ENCODE data around the gene RBM17.

Gene RBM17

GRCh38 chr10:6079044-6079443, 9.8 kb upstream of the RBM17 start:
- H3K9me3 ChIP-seq (replicated peaks in 1 of 11): peaks cover 0 to 13% (median 6%) of the 10 kb centered on the region in 11 experiments; a peak in 7 of 22 replicates
- H3K9ac ChIP-seq: no peak overlapping the region
- H3K4me2 ChIP-seq: no peak overlapping the region
- H3K27ac ChIP-seq: no peak overlapping the region
- no peaks in the 10 kb centered on the region for H3K36me3 ChIP-seq
- H3K4me3 ChIP-seq: no peak overlapping the region
- no peak for TF ChIP-seq Cebpa-rat (IDR thresholded peaks at IDR 0.05)
- peaks cover 0 to 22% (median 15%) of the 10 kb centered on the region in 10 experiments; a peak in 15 of 20 replicates for H3K4me1 ChIP-seq
- no peaks in the 10 kb centered on the region for H4K20me1 ChIP-seq
- no peaks in the 10 kb centered on the region for H3K27me3 ChIP-seq

GRCh38 chr10:6080417-6080973, 8.3 kb upstream of the RBM17 start:
- Histone ChIP-seq H3K36me3 (no peaks in the 10 kb centered on the region), H3K9ac (no peak overlapping the region), H4K20me1 (no peaks in the 10 kb centered on the region), H3K27me3 (no peaks in the 10 kb centered on the region), H3K27ac (no peak overlapping the region), H3K4me3 (no peak overlapping the region), H3K9me3 (replicated peaks in 1 of 11) (peaks cover 0 to 13% (median 6%) of the 10 kb centered on the region in 11 experiments; a peak in 7 of 22 replicates), H3K4me1 (peaks cover 0 to 16% (median 10%) of the 10 kb centered on the region in 10 experiments; a peak in 14 of 20 replicates), H3K4me2 (no peak overlapping the region)
- no peak for TF ChIP-seq Cebpa-rat (IDR thresholded peaks at IDR 0.05)

GRCh38 chr10:6082496-6083395, 6.1 kb upstream of the RBM17 start:
- peaks cover 0 to 13% (median 6%) of the 10 kb centered on the region in 11 experiments; a peak in 7 of 22 replicates for H3K9me3 ChIP-seq (replicated peaks in 1 of 11)
- no peaks in the 10 kb centered on the region for H4K20me1 ChIP-seq
- peak overlapping the region in 4 of 11 experiments; percentile 6 to 50 (median 32); a peak in 7 of 22 replicates for H3K4me2 ChIP-seq

GRCh38 chr10:6083523-6084475, 5.0 kb upstream of the RBM17 start:
- Histone ChIP-seq H3K36me3 (no peaks in the 10 kb centered on the region), H3K9ac (no peak overlapping the region), H3K4me2 (peak overlapping the region in 10 of 11 experiments; percentile 6 to 50 (median 19); a peak in 12 of 22 replicates), H4K20me1 (no peaks in the 10 kb centered on the region), H3K27ac (no peak overlapping the region), H3K9me3 (replicated peaks in 1 of 11) (peaks cover 0 to 13% (median 6%) of the 10 kb centered on the region in 11 experiments; a peak in 7 of 22 replicates), H3K4me1 (peaks cover 18 to 35% (median 27%) of the 10 kb centered on the region in 10 experiments; a peak in 19 of 20 replicates), H3K4me3 (no peak overlapping the region), H3K27me3 (no peaks in the 10 kb centered on the region)
- no peak for TF ChIP-seq Cebpa-rat (IDR thresholded peaks at IDR 0.05)

More at GRCh38 chr10:6082496-6083395, 6.1 kb upstream of the RBM17 start:
- H3K27me3 ChIP-seq: no peaks in the 10 kb centered on the region
- H3K36me3 ChIP-seq: no peaks in the 10 kb centered on the region
- no peak for TF ChIP-seq Cebpa-rat (IDR thresholded peaks at IDR 0.05)
- H3K9ac ChIP-seq: no peak overlapping the region
- no peak overlapping the region for H3K27ac ChIP-seq
- no peak overlapping the region for H3K4me3 ChIP-seq
- H3K4me1 ChIP-seq: peaks cover 13 to 28% (median 23%) of the 10 kb centered on the region in 10 experiments; a peak in 19 of 20 replicates

GRCh38 chr10:6086375-6087233, 2.2 kb upstream of the RBM17 start:
- Histone ChIP-seq H3K27me3 (no peaks in the 10 kb centered on the region), H3K4me3 (no peak overlapping the region), H3K9ac (no peak overlapping the region), H3K9me3 (replicated peaks in 1 of 11) (peaks cover 0 to 10% (median 4%) of the 10 kb centered on the region in 11 experiments; a peak in 7 of 22 replicates), H4K20me1 (peaks cover 22 to 27% (median 26%) of the 10 kb centered on the region in 11 experiments; a peak in 21 of 22 replicates), H3K4me1 (peaks cover 35 to 53% (median 43%) of the 10 kb centered on the region in 10 experiments), H3K27ac (peak overlapping the region in 1 of 11 experiments; percentile 9; a peak in 1 of 22 replicates), H3K36me3 (peaks cover 0 to 5% (median 0%) of the 10 kb centered on the region in 11 experiments; a peak in 1 of 22 replicates), H3K4me2 (peak overlapping the region; percentile 20 to 67 (median 40); a peak in 21 of 22 replicates)
- no peak for TF ChIP-seq Cebpa-rat (IDR thresholded peaks at IDR 0.05)

GRCh38 chr10:6089334-6090219, 743 bp downstream of the RBM17 start:
- peaks cover 51 to 57% (median 56%) of the 10 kb centered on the region in 11 experiments for H4K20me1 ChIP-seq
- H3K4me3 ChIP-seq: peak overlapping the region; percentile 87 to 99 (median 94)
- H3K4me1 ChIP-seq: peaks cover 50 to 67% (median 57%) of the 10 kb centered on the region in 10 experiments
- no peaks in the 10 kb centered on the region for H3K9me3 ChIP-seq (replicated peaks in 1 of 11)
- H3K27me3 ChIP-seq: no peaks in the 10 kb centered on the region
- H3K4me2 ChIP-seq: peak overlapping the region; percentile 84 to 98 (median 91)
- no peak for TF ChIP-seq Cebpa-rat (IDR thresholded peaks at IDR 0.05)
- H3K9ac ChIP-seq: peak overlapping the region; percentile 94 to 100 (median 99)
- peak overlapping the region; percentile 92 to 99 (median 96) for H3K27ac ChIP-seq
- peaks cover 0 to 18% (median 6%) of the 10 kb centered on the region in 11 experiments; a peak in 9 of 22 replicates for H3K36me3 ChIP-seq

- Histone ChIP-seq H3K27ac (peak overlapping the region in 2 of 11 experiments; percentile 25; a peak in 4 of 22 replicates), H3K4me3 (peak overlapping the region in 5 of 10 experiments; percentile 6 to 39 (median 16); a peak in 5 of 20 replicates), H4K20me1 (peaks cover 72 to 78% (median 76%) of the 10 kb centered on the region in 11 experiments), H3K9me3 (replicated peaks in 1 of 11) (no peaks in the 10 kb centered on the region), H3K4me1 (peaks cover 44 to 74% (median 54%) of the 10 kb centered on the region in 10 experiments), H3K4me2 (peak overlapping the region; percentile 64 to 98 (median 90)), H3K9ac (peak overlapping the region in 8 of 11 experiments; percentile 2 to 48 (median 22); a peak in 8 of 22 replicates), H3K27me3 (no peaks in the 10 kb centered on the region), H3K36me3 (peaks cover under 1 to 39% (median 16%) of the 10 kb centered on the region in 11 experiments; a peak in 19 of 22 replicates)
- no peak for TF ChIP-seq Cebpa-rat (IDR thresholded peaks at IDR 0.05)
Observed at GRCh38 chr10:6091630-6092029, 2.8 kb downstream of the RBM17 start.

Data from BLaER1 treated with 17β-estradiol and CSF1 and Interleukin-3, amounts not matched to agents 10 nM and 100 nM (cell line).